Fibroblast of villous mesenchyme (primary cell): ENCODE results near the gene SIM1. TPM values are rescaled to one million over a fixed set of nuclear protein-coding genes. Genes with fewer than 3 reads are reported as not detected.

Source experiments
- DNase-seq: peaks from one replicate; pipeline ENCODE4 v3.0.0-alpha.2; 2010; ENCODE audit warnings: low read depth
- H3K4me3 ChIP-seq: 2 replicates; pipeline ENCODE4 v1.5.1; 2011; ENCODE audit warnings: low read depth, mild to moderate bottlenecking, low read length
- CTCF ChIP-seq: IDR thresholded peaks from 2 replicates; pipeline ENCODE4 v1.5.1; 2012; ENCODE audit warnings: low read depth, mild to moderate bottlenecking, low read length; ENCODE audit not compliant: insufficient read depth
- total RNA-seq: library from RNA; depleted of rRNA; stranded (reverse); fragments of >200 nt; gene quantifications from 2 replicates; pipeline ENCODE4 v1.2.3, GENCODE V29; 2012

SIM1 gene
- total RNA-seq, 1 donor, result not detected

- peak; percentile 33 for TF ChIP-seq CTCF
- H3K4me3 ChIP-seq, result no peak overlapping the region
- DNase-seq, result no peak
Observed at GRCh38 chr6:100460650-100461204, 4.0 kb downstream of the SIM1 start.

GRCh38 chr6:100459592-100460184 lies 5.0 kb downstream of the SIM1 start:
- DNase-seq, result no peak
- TF ChIP-seq CTCF, result no peak
- H3K4me3 ChIP-seq, result no peak overlapping the region

- no peak overlapping the region for H3K4me3 ChIP-seq
- no peak for TF ChIP-seq CTCF
- DNase-seq, result no peak
Observed at GRCh38 chr6:100458841-100459591, 5.7 kb downstream of the SIM1 start.

GRCh38 chr6:100457311-100457990 lies 7.3 kb downstream of the SIM1 start:
- DNase-seq, result no peak
- no peak overlapping the region for H3K4me3 ChIP-seq
- no peak for TF ChIP-seq CTCF

GRCh38 chr6:100456908-100457235 lies 7.8 kb downstream of the SIM1 start:
- no peak overlapping the region for H3K4me3 ChIP-seq
- no peak for TF ChIP-seq CTCF
- DNase-seq, result no peak

GRCh38 chr6:100456141-100456907 lies 8.4 kb downstream of the SIM1 start:
- H3K4me3 ChIP-seq, result no peak overlapping the region
- no peak for TF ChIP-seq CTCF
- DNase-seq, result no peak
